Measurements from ENCODE around the gene DNAAF5.
"Not testable (repeated sequence)": the region's sequence is repeated elsewhere in the genome, so short reads cannot be mapped to it uniquely, and the experiment has no call there.

The DNAAF5 gene

GRCh38 chr7:748446-748845 lies 21.9 kb downstream of the DNAAF5 start:
- no peak for DNase-seq

DNA sequence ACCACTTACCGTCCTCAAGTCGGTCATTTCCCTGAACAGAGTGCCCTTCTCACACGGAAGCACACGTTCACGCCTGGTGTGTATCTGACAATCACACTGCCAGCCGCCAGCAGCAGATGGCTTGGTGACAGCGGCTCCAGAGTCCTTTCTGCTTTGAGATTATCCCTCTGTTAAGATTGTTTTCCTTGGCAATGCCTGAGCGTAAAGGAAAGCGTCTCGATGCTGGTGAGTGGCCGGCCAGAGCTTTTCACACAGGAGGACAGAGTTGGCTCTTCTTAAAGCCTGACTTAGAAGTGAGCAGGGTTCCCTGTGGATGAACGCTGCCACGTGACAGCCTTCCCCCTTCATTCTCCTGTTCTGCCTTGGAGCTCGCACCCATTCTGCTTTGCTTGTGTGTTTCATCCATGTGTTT lies 22.6 kb downstream of the DNAAF5 start:
- DNase-seq, result peak in 1 of 3 experiments; percentile 69

GRCh38 chr7:750111-750905 lies 23.8 kb downstream of the DNAAF5 start:
- DNase-seq, result no peak

DNA sequence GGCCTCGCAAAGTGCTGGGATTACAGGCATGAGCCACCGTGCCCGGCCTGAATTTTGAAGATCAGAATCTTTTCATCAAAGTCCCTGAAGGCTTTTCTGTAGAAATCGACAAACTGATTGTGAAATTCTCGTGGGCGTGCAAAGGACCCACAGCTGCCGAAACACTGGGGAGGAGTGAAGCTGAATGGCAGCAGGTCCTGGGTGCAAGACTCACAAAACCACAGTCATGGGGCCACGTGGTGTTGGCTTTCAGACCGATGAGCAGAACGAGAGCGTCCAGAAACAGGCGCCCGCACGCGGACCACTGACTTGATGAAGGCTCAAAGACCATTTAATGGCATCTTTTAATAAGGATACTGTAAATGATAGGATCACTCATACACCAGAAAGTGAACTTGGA lies 25.3 kb downstream of the DNAAF5 start:
- DNase-seq, result no peak

DNA sequence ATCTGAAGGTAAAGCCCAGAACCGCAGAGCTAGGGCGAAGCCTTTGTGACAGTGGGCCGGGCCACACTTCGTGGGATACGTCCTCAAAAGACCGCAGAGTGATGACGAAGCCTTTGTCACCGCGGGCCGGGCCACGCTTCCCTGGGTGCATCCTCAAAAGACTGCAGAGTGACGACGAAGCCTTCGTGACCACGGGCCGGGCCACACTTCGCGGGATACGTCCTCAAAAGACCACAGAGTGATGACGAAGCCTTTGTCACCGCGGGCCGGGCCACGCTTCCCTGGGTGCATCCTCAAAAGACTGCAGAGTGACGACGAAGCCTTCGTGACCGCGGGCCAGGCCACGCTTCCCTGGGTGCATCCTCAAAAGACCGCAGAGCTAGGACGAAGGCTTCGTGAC lies 25.8 kb downstream of the DNAAF5 start:
- not testable (repeated sequence) for DNase-seq

- no peak for DNase-seq
These were observed 26.7 kb downstream of the DNAAF5 start for GRCh38 chr7:753190-753589.

DNA sequence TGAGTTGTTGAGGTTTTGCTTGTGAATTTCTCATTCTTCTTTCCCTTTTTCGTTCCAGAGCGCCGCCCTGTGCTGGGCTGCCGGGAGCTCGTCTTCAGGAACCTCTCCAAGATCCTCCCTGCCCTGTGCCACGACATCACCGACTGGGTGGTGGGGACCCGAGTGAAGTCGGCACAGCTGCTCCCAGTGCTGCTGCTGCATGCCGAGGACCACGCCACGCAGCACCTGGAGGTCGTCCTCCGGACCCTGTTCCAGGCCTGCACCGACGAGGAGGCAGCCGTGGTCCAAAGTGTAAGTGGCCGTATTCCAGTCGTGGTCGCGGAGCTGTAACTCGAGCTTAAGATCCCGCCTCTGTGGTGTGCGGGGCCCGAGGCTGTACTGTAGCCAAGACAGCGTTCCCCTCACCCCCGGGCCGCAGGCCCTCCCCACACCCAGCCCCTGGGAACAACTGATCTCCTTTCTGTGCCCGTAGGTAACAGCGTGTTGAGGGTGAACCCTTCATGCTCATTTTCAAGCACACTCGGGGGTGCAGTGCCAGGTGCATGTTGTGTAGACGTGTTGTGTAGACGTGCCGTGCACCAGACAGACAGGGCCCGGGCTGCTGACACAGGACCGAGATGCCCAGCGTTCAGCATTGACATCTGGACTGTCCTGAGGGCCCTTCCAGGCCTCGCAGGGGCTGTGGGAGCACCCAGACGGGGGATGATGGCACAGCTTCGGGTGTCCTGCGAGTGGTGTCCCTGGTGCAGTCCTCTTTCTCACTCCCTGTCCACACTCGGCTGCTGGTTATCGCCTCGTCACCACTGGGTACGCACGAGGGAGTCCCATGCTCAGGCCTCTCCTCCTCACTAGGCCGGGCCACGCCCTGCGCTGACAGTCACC lies 28.3 kb downstream of the DNAAF5 start:
- DNase-seq, result no peak

- DNase-seq, result no peak
These were observed 28.9 kb downstream of the DNAAF5 start for GRCh38 chr7:755413-755805.

GRCh38 chr7:756231-756927 lies 29.9 kb downstream of the DNAAF5 start:
- DNase-seq, result no peak

DNA sequence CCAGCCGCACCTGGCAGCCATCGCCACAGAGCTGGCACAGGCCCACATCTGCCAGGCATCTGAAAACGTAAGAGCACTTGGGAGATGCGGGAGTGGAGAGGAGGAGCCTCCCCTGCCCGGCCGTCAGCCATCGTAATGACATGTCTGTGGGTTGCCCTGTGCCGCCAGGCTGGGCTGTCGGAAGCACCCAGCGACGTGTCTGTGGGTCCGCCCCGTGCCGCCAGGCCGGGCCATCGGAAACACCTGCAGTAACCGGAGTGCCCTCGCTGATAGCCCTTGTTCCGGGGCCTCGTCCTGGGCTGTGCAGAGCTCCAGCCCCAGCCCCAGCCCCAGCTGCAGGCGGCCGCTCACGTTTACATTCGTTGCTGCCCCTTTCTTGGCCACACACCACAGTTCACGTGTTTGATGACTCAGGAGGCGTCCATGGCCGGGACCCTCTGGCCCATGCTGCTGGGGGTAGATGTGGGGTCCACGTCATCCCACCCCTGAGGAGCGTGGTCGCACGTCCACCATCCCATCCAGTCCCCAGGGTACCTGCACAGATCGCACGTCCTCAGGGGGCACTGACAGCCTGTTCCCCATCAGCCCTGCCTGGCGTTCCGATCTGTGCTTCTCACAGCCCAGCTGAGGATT lies 30.5 kb downstream of the DNAAF5 start:
- no peak for DNase-seq

DNA sequence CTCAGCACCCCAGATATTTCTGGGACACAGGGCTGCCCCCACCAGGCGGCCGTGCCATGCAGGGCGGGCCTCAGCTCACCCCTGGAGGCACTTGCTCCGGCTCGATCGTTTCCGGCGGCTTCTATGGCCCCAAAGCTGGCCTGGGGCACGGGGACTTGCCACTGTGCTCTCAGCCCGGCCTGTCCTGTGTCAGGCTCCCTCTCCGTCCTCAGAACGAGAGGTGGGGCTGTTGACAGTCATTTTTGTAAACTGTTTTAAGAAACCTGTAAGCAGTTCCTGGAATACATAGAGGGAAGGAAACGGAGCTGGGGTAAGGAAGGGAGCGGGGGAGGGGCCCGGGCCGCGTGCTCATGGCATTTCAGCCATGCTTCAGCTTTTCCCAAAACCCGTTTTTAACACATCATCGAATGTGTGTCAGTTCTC lies 31.3 kb downstream of the DNAAF5 start:
- DNase-seq, result no peak

DNA sequence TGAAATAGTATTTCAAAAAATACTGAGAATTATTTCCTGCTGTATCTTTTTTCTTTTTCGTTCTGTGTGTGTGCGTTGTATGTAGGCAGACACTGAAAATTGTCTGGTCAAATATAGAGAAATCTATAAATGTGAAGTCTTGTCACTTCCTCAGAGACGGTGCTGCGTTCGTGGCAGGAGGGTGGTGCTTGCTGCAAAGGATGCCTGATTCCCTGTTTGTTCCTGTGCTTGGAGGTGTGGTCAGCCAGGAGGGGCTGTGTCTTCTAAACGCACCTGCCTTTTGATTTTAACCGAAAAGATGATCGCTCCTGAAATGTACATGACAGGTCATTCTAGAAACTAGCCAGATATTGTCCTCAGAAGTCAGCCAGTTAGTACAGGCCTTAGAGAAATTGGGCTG lies 33.1 kb downstream of the DNAAF5 start:
- DNase-seq, result peak in 1 of 3 experiments; percentile 13

DNA sequence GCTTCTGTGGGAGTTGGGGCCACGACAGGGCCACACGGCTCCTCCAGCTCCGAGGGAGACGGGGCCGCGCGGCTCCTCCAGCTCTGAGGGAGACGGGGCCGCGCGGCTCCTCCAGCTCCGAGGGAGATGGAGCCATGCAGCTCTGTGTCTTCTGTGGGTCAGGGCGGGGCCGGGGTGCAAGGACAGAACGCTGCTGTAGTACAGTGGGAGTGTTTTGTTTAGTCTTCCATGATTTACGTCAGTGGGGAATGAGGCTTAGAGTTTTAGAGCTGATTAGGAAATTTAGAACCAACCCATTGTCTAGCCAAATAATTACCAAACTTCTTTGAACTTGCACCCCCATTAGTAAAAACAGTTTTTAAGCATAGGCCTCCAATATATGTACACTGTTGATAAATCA lies 33.5 kb downstream of the DNAAF5 start:
- no peak for DNase-seq

DNA sequence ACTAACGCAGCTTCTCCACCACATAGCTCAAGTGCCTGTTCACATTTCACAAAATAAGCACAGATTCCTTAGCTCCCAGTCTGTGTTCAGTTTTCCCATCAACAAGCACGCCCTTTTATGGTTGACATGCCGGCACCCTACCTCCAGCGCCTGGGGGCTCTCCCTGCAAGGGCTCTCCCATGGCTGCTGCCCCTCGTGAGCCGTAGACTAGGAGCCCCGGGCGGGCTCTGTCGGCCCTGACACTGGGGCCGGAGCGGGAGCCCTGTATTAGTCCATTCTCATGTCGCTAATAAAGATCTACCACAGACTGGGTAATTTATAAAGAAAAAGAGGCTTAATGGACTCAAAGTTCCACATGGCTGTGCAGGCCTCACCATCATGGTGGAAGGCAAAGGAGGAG lies 34.6 kb downstream of the DNAAF5 start:
- no peak for DNase-seq

GRCh38 chr7:761631-762030 lies 35.1 kb downstream of the DNAAF5 start:
- no peak for DNase-seq

GRCh38 chr7:762885-763284 lies 36.4 kb downstream of the DNAAF5 start:
- DNase-seq, result peak in 2 of 3 experiments; percentile 12 to 69

DNA sequence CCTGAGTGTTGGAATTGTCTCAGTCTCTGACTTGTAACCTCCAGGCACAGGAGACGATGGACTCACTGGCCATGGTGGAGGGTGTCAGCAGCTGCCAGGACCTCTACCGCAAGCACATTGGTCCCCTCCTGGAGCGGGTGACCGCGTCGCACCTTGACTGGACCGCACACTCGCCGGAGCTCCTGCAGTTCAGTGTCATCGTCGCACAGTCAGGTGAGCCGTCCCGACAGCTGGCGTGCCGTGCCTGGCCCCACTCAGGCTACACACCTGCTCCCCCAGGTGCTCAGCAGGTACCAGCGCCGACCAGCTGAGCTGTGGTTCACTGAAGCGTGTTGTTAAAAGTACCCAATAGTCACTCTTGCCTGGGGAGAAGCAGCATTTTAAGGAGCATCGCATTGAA lies 37.3 kb downstream of the DNAAF5 start:
- DNase-seq, result peak; percentile 64 to 94 (median 79)

- DNase-seq, result no peak
These were observed 38.9 kb downstream of the DNAAF5 start for GRCh38 chr7:765383-765782.

- peak; percentile 80 to 98 (median 97) for DNase-seq
These were observed 41.1 kb downstream of the DNAAF5 start for GRCh38 chr7:767580-767940.

GRCh38 chr7:767941-768731 lies 41.6 kb downstream of the DNAAF5 start:
- DNase-seq, result peak; percentile 90 to 98 (median 97)

DNA sequence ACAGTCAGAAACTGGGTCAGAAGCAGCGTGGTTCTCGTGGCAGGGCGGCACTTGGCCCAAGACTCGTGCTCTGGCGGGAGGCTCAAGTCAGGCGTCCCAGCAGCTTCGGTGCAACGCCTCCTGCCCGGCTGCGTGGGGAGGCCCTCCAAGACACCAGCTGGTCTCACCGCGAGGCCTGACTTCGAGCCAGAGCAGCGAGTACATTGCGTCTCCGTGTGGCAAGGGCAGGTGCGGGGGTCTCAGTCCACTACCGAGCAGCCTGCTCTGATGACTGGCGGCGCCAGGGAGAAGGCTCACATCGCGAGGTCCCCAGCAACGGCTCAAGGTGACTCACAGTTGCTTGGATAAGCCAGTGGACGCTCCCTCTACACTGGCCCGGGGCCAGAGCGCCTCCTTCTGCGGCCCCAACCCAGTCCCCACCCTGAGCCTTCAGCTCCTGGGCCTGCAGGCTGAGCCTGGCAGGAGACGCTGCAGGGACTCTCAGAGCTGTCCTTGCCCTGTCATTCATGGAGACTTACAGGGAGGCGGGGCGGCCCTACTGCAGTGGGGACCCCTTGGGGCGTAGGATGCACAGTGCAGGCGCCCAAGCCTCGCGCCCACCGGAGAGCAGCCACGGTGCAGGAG lies 42.5 kb downstream of the DNAAF5 start:
- peak in 2 of 3 experiments; percentile 40 to 66 for DNase-seq

- DNase-seq, result no peak
These were observed 43.8 kb downstream of the DNAAF5 start for GRCh38 chr7:770336-770735.
